AG04450 (cell line): ENCODE results near the gene STK11IP. TPM values are rescaled to one million over a fixed set of nuclear protein-coding genes. Genes with fewer than 3 reads are reported as not detected.

Experiments
- CTCF ChIA-PET: fragments of 300-600, 350-600 bp; formaldehyde crosslinking; extraction: SDS; loops from one replicate; lab custom pipeline; 2022; ENCODE audit warnings: antibody characterized with exemption, inconsistent platforms; lab: Charles Lee
- POLR2A ChIA-PET: fragments of 350-600 bp; formaldehyde crosslinking; extraction: SDS; loops from one replicate; lab custom pipeline; 2021; ENCODE audit warnings: antibody characterized with exemption, inconsistent platforms; lab: Yijun Ruan, JAX
- DNase-seq: peaks from one replicate; pipeline ENCODE4 v3.0.0-alpha.2; 2011; ENCODE audit warnings: low read depth, low spot score
- H3K27ac ChIP-seq: one replicate; pipeline ENCODE4 v1.5.1; 2012; ENCODE audit warnings: low read depth, low read length, control low read depth
- H3K27me3 ChIP-seq: one replicate; pipeline ENCODE4 v1.6.0; 2012; ENCODE audit warnings: low read length; ENCODE audit not compliant: control insufficient read depth, insufficient read depth
- H3K4me3 ChIP-seq: 2 replicates; pipeline ENCODE4 v1.5.1; 2011; ENCODE audit warnings: mild to moderate bottlenecking, low read depth, low read length, control low read depth
- H3K9me3 ChIP-seq: 2 replicates; pipeline ENCODE4 v1.5.1; 2012; ENCODE audit warnings: low read length; ENCODE audit not compliant: control insufficient read depth, insufficient read depth
- CTCF ChIP-seq: IDR thresholded peaks from 2 replicates; pipeline ENCODE4 v1.5.1; 2011; ENCODE audit warnings: low read depth, low read length, control low read depth, inconsistent platforms
- polyA plus RNA-seq: library from polyadenylated mRNA; depleted of rRNA; stranded (reverse); fragments of >200 nt; gene quantifications from 2 replicates; pipeline ENCODE4 v1.2.3, GENCODE V29; 2011

Gene STK11IP
- polyA plus RNA-seq, 1 experiment, result 7.7 TPM

- no peak overlapping the region for H3K4me3 ChIP-seq
- H3K27me3 ChIP-seq, result no peaks in the 10 kb centered on the region
- POLR2A ChIA-PET, result no interaction called here
- no peak for DNase-seq
- CTCF ChIA-PET, result interaction anchor here (1.0 kb wide), 1 partner anchor 74 kb away, joined by 3 read pairs; no protein-coding TSS in a partner anchor
- H3K9me3 ChIP-seq, result no peaks in the 10 kb centered on the region
- no peak for TF ChIP-seq CTCF
- no peak overlapping the region for H3K27ac ChIP-seq
These were observed 18.2 kb downstream of the STK11IP start for GRCh38 chr2:219615894-219616293.

- ChIA-PET CTCF (interaction anchor here (1.0 kb wide), 1 partner anchor 73 kb away, joined by 3 read pairs; no protein-coding TSS in a partner anchor), POLR2A (no interaction called here)
- TF ChIP-seq CTCF, result no peak
- no peak for DNase-seq
- H3K27me3 ChIP-seq, result peaks cover 2% of the 10 kb centered on the region
- no peak overlapping the region for H3K4me3 ChIP-seq
- H3K27ac ChIP-seq, result no peak overlapping the region
- no peaks in the 10 kb centered on the region for H3K9me3 ChIP-seq
These were observed 18.9 kb downstream of the STK11IP start for GRCh38 chr2:219616550-219616949.

GRCh38 chr2:219618733-219619122, 21.1 kb downstream of the STK11IP start:
- Histone ChIP-seq H3K27ac (no peak overlapping the region), H3K27me3 (peaks cover 11% of the 10 kb centered on the region), H3K9me3 (no peaks in the 10 kb centered on the region), H3K4me3 (no peak overlapping the region)
- DNase-seq, result no peak
- no peak for TF ChIP-seq CTCF
- ChIA-PET POLR2A (interaction anchor here (0.6 kb wide), 1 partner anchor 71 kb away, joined by 3 read pairs; no protein-coding TSS in a partner anchor), CTCF (interaction anchor here (1.1 to 2.0 kb wide), 2 partner anchors 12 to 23 kb away, joined by 3 to 6 read pairs; no protein-coding TSS in a partner anchor)

GRCh38 chr2:219619235-219619634, 21.6 kb downstream of the STK11IP start:
- TF ChIP-seq CTCF, result no peak
- Histone ChIP-seq H3K4me3 (no peak overlapping the region), H3K9me3 (no peaks in the 10 kb centered on the region), H3K27me3 (peaks cover 12% of the 10 kb centered on the region), H3K27ac (no peak overlapping the region)
- ChIA-PET CTCF (interaction anchor here (0.6 to 2.0 kb wide), 4 partner anchors 12 to 78 kb away, joined by 3 to 6 read pairs (median 4); no protein-coding TSS in a partner anchor), POLR2A (interaction anchor here (0.6 kb wide), 1 partner anchor 71 kb away, joined by 3 read pairs; no protein-coding TSS in a partner anchor)
- DNase-seq, result no peak

GRCh38 chr2:219620546-219620945, 22.9 kb downstream of the STK11IP start:
- POLR2A ChIA-PET, result interaction anchor here (1.1 kb wide), 1 partner anchor 8 kb away, joined by 3 read pairs; no protein-coding TSS in a partner anchor
- DNase-seq, result no peak
- H3K27ac ChIP-seq, result no peak overlapping the region

More at GRCh38 chr2:219620546-219620945, 22.9 kb downstream of the STK11IP start:
- TF ChIP-seq CTCF, result no peak
- no peak overlapping the region for H3K4me3 ChIP-seq
- H3K27me3 ChIP-seq, result peaks cover 18% of the 10 kb centered on the region
- no peaks in the 10 kb centered on the region for H3K9me3 ChIP-seq
- CTCF ChIA-PET, result interaction anchor here (0.8 to 2.0 kb wide), 4 partner anchors 14 to 69 kb away, joined by 3 to 6 read pairs (median 4); no protein-coding TSS in a partner anchor
